DMS153 treated with DMSO at 0.1 percent for 48 hours (cell line): ENCODE results near the gene ST6GALNAC5.

Source experiments
- DNase-seq: peaks from one replicate; lab custom pipeline; 2025; ENCODE audit not compliant: unreplicated experiment; lab: John Stamatoyannopoulos, UW

The ST6GALNAC5 gene

GRCh38 chr1:76998582-76999223 is 131.4 kb downstream of the ST6GALNAC5 start:
- DNase-seq = no peak

GRCh38 chr1:77007675-77008074 is 140.4 kb downstream of the ST6GALNAC5 start:
- no peak for DNase-seq

GRCh38 chr1:77010937-77011336 is 143.7 kb downstream of the ST6GALNAC5 start:
- DNase-seq = no peak

- DNase-seq = no peak
These were observed 144.8 kb downstream of the ST6GALNAC5 start for GRCh38 chr1:77012066-77012465.

- DNase-seq = no peak
These were observed 147.0 kb downstream of the ST6GALNAC5 start for GRCh38 chr1:77014073-77014788.

GRCh38 chr1:77015748-77016341 is 148.6 kb downstream of the ST6GALNAC5 start:
- no peak for DNase-seq

- DNase-seq = no peak
These were observed 149.2 kb downstream of the ST6GALNAC5 start for GRCh38 chr1:77016386-77016985.

- no peak for DNase-seq
These were observed 151.0 kb downstream of the ST6GALNAC5 start for GRCh38 chr1:77018311-77018710.

- no peak for DNase-seq
These were observed 151.5 kb downstream of the ST6GALNAC5 start for GRCh38 chr1:77018761-77019160.

GRCh38 chr1:77021732-77022131 is 154.5 kb downstream of the ST6GALNAC5 start:
- no peak for DNase-seq

- no peak for DNase-seq
These were observed 157.2 kb downstream of the ST6GALNAC5 start for GRCh38 chr1:77024500-77024899.

GRCh38 chr1:77025599-77025998 is 158.3 kb downstream of the ST6GALNAC5 start:
- no peak for DNase-seq

- no peak for DNase-seq
These were observed 158.9 kb downstream of the ST6GALNAC5 start for GRCh38 chr1:77026135-77026534.

- DNase-seq = no peak
These were observed 159.4 kb downstream of the ST6GALNAC5 start for GRCh38 chr1:77026640-77027039.

- no peak for DNase-seq
These were observed 160.6 kb downstream of the ST6GALNAC5 start for GRCh38 chr1:77027847-77028246.

GRCh38 chr1:77030401-77031105 is 163.3 kb downstream of the ST6GALNAC5 start:
- no peak for DNase-seq

- peak; percentile 95 for DNase-seq
These were observed 163.9 kb downstream of the ST6GALNAC5 start for GRCh38 chr1:77031106-77031662.

- no peak for DNase-seq
These were observed 169.3 kb downstream of the ST6GALNAC5 start for GRCh38 chr1:77036560-77036959.

- no peak for DNase-seq
These were observed 169.8 kb downstream of the ST6GALNAC5 start for GRCh38 chr1:77037038-77037437.

- DNase-seq = no peak
These were observed 170.7 kb downstream of the ST6GALNAC5 start for GRCh38 chr1:77038000-77038399.

- no peak for DNase-seq
These were observed 171.8 kb downstream of the ST6GALNAC5 start for GRCh38 chr1:77039111-77039510.
